Karpas-422 (cell line): ENCODE data around the gene PCYT2. TPM values are rescaled to one million over a fixed set of nuclear protein-coding genes. Genes with fewer than 3 reads are reported as not detected.

Experiments
- DNase-seq: peaks from one replicate; pipeline ENCODE4 v3.0.0-alpha.2; 2015
- H2AFZ ChIP-seq: fragments of 200-600 bp; sonication (generic); 2 replicates; pipeline ENCODE4 v1.6.1; 2014; ENCODE audit warnings: antibody characterized with exemption, low read length, mixed read lengths
- H3K27ac ChIP-seq: fragments of 200-600 bp; sonication (generic); 2 replicates; pipeline ENCODE4 v1.5.1; 2014; ENCODE audit warnings: mild to moderate bottlenecking, low read length, moderate library complexity
- H3K27me3 ChIP-seq: fragments of 200-600 bp; sonication (generic); 2 replicates; pipeline ENCODE4 v1.6.1; 2014; ENCODE audit warnings: low read length, mixed read lengths
- H3K36me3 ChIP-seq: fragments of 200-600 bp; sonication (generic); 2 replicates; pipeline ENCODE4 v1.6.1; 2014; ENCODE audit warnings: low read length, mixed read lengths; ENCODE audit not compliant: insufficient read depth
- H3K4me1 ChIP-seq: fragments of 200-600 bp; sonication (generic); 2 replicates; pipeline ENCODE4 v1.6.1; 2014; ENCODE audit warnings: mild to moderate bottlenecking, low read length, mixed read lengths
- H3K4me2 ChIP-seq: fragments of 200-600 bp; sonication (generic); 2 replicates; pipeline ENCODE4 v1.6.1; 2014; ENCODE audit warnings: low read length, low read depth, mild to moderate bottlenecking; ENCODE audit not compliant: poor library complexity, severe bottlenecking
- H3K4me3 ChIP-seq: fragments of 200-600 bp; sonication (generic); 2 replicates; pipeline ENCODE4 v1.5.1; 2014; ENCODE audit warnings: mild to moderate bottlenecking, antibody characterized with exemption, low read length, mixed read lengths
- H3K79me2 ChIP-seq: fragments of 200-600 bp; sonication (generic); 2 replicates; pipeline ENCODE4 v1.6.1; 2014; ENCODE audit warnings: mild to moderate bottlenecking, low read length, mixed read lengths
- H3K9ac ChIP-seq: fragments of 200-600 bp; sonication (generic); 2 replicates; pipeline ENCODE4 v1.6.0; 2014; ENCODE audit warnings: low read length
- H3K9me2 ChIP-seq: fragments of 200-600 bp; sonication (generic), shearing (Covaris generic); replicated peaks from 2 replicates; pipeline ENCODE4 v1.6.0; 2014; ENCODE audit warnings: mild to moderate bottlenecking, low read length, moderate library complexity; ENCODE audit not compliant: insufficient read depth
- H3K9me3 ChIP-seq: fragments of 300-700, 200-600 bp; sonication (generic); 2 replicates; pipeline ENCODE4 v1.6.1; 2014; ENCODE audit warnings: low read length, mixed read lengths
- H4K20me1 ChIP-seq: fragments of 200-600 bp; sonication (generic); 2 replicates; pipeline ENCODE4 v1.6.1; 2014; ENCODE audit warnings: mild to moderate bottlenecking, antibody characterized with exemption, low read length, low read depth; ENCODE audit not compliant: insufficient read depth
- total RNA-seq: library from RNA; depleted of rRNA; stranded (reverse); fragments of >200 nt; shearing (Covaris generic); gene quantifications from 2 replicates; pipeline ENCODE4 v1.2.3, GENCODE V29; 2014; ENCODE audit warnings: low replicate concordance

Gene PCYT2
- total RNA-seq, 1 experiment from 2014 or later, result 20.9 TPM

DNA sequence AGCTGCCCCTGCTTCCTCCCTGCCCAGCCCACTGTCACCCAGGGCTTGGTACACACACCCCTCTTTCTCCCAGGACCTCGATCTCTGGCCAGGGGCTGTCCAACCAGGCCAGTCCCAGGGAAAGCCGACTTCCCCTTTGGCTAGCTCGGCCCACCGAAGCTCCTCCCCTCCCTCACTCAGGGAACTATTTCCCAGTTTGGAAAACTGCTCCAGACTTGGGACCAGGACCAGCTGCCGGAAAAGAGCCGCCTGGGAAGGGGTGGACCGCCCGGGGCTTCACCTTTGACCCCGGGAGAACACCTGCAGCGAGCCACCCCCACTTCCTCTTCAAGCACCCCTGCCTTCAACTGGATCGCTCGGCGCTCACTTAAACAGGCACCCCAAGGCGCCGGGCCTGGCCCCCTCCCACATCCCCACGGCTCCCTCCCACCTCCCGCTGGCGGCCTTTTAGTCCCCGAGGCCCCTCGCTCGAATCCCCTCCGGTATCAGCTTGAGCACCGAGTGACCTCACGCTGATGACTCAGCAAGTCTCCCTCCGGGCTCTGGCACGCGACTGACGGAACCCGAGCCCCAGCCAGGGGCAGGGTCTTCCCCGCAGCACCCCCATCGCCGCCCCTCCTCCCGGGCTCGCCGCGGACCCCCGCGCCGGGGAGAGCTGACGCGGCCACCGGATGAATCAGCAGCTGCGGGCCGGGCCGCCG is 15.4 kb upstream of the PCYT2 start:
- Histone ChIP-seq H3K4me3 (peak overlapping the region; percentile 81), H3K4me1 (peaks cover 31% of the 10 kb centered on the region), H3K79me2 (peaks cover 45% of the 10 kb centered on the region), H3K9me3 (no peaks in the 10 kb centered on the region), H2AFZ (no peak overlapping the region), H3K9ac (peak overlapping the region; percentile 96), H4K20me1 (peaks cover 17% of the 10 kb centered on the region; the same call in 1 of the 2 replicates), H3K9me2 (no peaks in the 10 kb centered on the region), H3K27ac (peak overlapping the region; percentile 69), H3K27me3 (no peaks in the 10 kb centered on the region), H3K36me3 (no peaks in the 10 kb centered on the region), H3K4me2 (peak overlapping the region; percentile 96)
- DNase-seq, result peak; percentile 82

DNA sequence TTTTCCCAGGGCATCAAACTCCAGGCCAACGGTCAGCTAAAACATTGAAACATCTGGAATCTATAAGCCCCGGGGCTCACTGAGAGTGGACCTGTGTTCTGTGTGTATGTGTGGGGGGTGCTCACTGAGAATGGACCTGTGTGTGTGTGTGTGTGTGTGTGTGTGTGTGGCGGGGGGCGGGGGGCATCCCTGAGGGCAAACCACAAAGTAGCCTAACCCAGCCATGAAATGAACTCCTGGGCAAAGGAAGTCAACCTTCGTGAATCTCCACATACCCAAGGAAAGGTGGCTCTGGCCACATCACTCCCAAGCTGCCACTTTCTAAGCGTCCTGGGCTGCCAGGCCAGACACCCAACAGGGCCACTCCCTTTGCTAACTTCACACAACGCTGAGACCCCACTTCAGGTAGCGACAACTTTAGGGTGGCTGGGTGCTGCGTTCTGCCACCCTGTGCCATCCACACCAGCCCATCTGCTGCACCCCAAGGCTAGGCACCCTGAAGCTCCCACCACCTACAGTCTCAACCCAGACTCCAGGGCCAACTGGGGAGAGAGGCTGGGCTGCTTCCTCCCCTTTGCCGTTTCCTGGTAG is 14.8 kb upstream of the PCYT2 start:
- Histone ChIP-seq H3K9me3 (no peaks in the 10 kb centered on the region), H4K20me1 (peaks cover 17% of the 10 kb centered on the region; the same call in 1 of the 2 replicates), H3K79me2 (peaks cover 48% of the 10 kb centered on the region), H3K4me3 (peak overlapping the region; percentile 81), H2AFZ (no peak overlapping the region), H3K27ac (peak overlapping the region; percentile 69), H3K4me2 (peak overlapping the region; percentile 96), H3K4me1 (peaks cover 31% of the 10 kb centered on the region), H3K9me2 (no peaks in the 10 kb centered on the region), H3K9ac (peak overlapping the region; percentile 96), H3K36me3 (no peaks in the 10 kb centered on the region), H3K27me3 (no peaks in the 10 kb centered on the region)
- no peak for DNase-seq

DNA sequence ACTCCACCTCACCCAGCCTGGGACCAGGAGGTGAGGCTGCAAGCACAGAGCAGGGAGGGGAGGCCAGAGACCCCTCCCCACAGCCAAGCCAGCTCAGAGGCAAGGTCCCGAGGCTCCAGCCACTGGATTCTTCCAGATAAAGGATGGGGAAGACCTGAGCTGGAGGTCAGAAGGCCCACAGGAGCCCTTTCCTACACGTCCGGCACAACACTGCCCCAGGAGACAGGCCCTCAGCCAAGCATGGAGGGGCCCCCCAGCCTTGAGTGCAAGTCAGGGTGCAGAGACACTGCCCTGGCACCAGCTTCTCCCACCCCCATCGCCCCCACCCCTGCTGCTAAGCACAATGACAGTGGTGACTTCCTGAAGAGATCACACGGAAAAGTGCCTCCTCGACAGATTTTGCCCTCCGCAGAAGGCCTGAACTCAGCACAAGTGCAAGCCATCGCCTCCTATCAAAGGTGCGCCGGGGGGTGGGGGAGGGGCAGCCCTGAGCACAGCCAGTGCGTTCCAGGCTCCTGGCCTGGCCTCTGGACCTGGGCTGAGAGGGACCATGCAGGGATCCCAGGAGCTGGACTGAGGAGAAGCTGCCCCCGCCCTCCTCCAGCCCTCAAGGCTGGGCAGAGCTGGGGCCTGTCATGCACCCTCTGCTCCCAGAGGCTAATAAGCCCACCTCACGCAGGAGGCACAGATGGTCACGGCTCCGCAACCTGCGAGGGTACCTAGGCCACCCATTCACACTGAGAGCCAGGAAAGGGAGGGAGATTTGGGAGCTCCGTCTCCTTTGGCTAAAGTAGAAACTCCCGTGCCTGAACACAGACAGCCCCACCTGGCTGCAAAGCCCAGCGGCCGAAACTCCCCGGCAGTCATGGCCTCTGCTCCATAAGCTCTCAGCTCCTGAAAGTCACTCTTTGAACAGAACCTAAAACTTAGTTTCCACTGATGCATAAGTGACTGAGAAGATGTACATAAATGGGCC is 13.6 kb upstream of the PCYT2 start:
- Histone ChIP-seq H3K27ac (peak overlapping the region; percentile 12; the same call in 1 of the 2 replicates), H2AFZ (no peak overlapping the region), H3K9me3 (no peaks in the 10 kb centered on the region), H3K4me2 (peak overlapping the region; percentile 51), H3K27me3 (no peaks in the 10 kb centered on the region), H3K4me1 (peaks cover 31% of the 10 kb centered on the region), H3K9me2 (no peaks in the 10 kb centered on the region), H3K4me3 (peak overlapping the region; percentile 32; the same call in 1 of the 2 replicates), H3K79me2 (peaks cover 48% of the 10 kb centered on the region), H3K36me3 (no peaks in the 10 kb centered on the region), H3K9ac (peak overlapping the region; percentile 46), H4K20me1 (peaks cover 19% of the 10 kb centered on the region; the same call in 1 of the 2 replicates)
- DNase-seq, result peak; percentile 54

DNA sequence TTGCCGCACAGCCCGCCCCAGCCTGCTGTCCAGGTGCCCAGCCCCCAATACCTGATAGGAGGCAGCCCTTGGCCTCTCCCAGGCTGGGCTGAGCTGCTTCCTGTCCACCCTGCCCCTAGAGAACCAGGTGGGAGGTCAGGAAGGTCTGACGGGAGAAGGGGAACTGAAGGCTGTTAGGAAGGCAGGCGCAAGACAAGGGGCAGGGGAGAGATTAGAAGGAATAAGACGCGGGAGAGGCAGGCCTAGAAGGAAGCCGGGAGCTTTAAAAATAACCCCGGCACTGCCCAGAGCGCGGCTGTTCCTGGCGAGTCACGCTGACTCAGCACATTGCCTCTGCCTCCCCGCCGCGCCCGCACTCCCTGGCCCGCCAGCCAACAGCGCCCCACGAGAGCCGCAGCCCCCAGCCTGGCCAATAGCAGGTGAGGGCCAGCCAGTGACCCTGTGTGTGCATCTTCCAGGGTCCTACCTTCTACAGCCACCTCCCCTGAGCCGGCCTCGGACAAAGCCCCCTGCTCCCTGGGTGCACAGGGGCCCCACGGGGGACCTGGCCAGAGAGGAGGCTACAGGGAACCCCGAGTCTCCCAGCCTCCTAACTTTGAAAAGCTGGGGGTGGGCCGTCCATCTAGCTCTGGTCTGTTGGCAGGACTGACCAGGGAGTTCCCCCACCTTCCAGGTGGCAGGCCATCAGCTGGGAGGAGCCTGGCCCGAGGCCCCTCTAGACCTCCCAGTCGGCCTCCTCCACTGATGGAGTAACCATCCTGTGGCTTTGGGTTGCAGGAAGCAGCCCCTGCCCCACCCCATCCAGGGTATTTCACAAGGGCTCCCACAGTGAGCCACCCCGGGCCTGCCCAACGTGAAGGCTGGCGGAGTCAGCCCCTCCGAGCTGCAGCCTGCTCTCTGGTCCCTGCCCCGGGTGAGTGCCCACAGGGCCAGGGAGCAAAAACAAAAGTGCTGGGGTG is 12.4 kb upstream of the PCYT2 start:
- no peak overlapping the region for H3K4me3 ChIP-seq
- peaks cover 29% of the 10 kb centered on the region for H3K4me1 ChIP-seq
- no peak overlapping the region for H2AFZ ChIP-seq
- peaks cover 19% of the 10 kb centered on the region; the same call in 1 of the 2 replicates for H4K20me1 ChIP-seq
- no peak overlapping the region for H3K4me2 ChIP-seq
- H3K9ac ChIP-seq, result no peak overlapping the region
- no peak for DNase-seq
- H3K79me2 ChIP-seq, result peaks cover 48% of the 10 kb centered on the region
- H3K9me2 ChIP-seq, result no peaks in the 10 kb centered on the region
- H3K27ac ChIP-seq, result no peak overlapping the region; the same call in 1 of the 2 replicates
- H3K36me3 ChIP-seq, result no peaks in the 10 kb centered on the region
- no peaks in the 10 kb centered on the region for H3K9me3 ChIP-seq
- no peaks in the 10 kb centered on the region for H3K27me3 ChIP-seq

DNA sequence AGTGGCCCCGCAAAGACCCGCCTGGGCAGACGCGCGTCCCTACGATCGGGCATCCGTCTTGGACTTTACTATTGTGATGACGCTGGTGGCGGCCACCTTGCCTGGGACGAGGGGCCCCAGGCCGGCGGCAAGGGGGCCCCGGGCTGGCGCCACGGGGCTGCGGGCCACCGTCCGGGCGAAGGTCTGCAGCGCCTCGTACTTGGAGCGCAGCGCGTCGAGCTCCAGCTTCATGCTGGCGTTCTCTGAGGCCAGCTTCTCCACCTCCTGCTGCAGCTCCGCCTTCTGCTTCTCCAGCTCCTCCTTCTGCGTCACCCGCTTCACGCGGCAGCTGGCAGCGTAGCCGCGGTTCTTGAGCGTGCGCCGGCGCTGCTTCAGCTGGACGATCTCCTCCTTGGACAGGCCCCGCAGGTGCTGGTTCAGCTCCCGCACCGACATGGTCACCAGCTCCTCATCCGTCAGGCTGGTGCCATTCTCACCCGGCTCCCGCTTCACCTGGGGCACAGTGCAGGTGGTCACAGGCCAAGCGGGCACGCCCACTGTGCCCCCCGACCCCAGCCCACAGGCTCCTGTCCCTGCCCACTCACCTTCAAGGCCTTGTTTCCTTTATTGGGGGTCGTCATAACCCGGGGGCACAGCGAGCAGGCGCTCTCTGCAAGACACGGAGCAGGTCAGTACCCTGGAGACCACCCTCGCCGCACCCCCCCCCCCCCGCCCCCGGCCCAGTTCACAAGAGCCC is 11.5 kb upstream of the PCYT2 start:
- peaks cover 50% of the 10 kb centered on the region for H3K79me2 ChIP-seq
- H3K27me3 ChIP-seq, result no peaks in the 10 kb centered on the region
- H3K9me3 ChIP-seq, result no peaks in the 10 kb centered on the region
- H3K9me2 ChIP-seq, result no peaks in the 10 kb centered on the region
- H3K4me2 ChIP-seq, result no peak overlapping the region
- H3K9ac ChIP-seq, result no peak overlapping the region
- peaks cover 26% of the 10 kb centered on the region for H3K4me1 ChIP-seq
- H3K27ac ChIP-seq, result no peak overlapping the region
- no peak overlapping the region for H2AFZ ChIP-seq
- H3K4me3 ChIP-seq, result no peak overlapping the region
- no peaks in the 10 kb centered on the region for H3K36me3 ChIP-seq
- DNase-seq, result no peak
- H4K20me1 ChIP-seq, result peaks cover 19% of the 10 kb centered on the region; the same call in 1 of the 2 replicates

DNA sequence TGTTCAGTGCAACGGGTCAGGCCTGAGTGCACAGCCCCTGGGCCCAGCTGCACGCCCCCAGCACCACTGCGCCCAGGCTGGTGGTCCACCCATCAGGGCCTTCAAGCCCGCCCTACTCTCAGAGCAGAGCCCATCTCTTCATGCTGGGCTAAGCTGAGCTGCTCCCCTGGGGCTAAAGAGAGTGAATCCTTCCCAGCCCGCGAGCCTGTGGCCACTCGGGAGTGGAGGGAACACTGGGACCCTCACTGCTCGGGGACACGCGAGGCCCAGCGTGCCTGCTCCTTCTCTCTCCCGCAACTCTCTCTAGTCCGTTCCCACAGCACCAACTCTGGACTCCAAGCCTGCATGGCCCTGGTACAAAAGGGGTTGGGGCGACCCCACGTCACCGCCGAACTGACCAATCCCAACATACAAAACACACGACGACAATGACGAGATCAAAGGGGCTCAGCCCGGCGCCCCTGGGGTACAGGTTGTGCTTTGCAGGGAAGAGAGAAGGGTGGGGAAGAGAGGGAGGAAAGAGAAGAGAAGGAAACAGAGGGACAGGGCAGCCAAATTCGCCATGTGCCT is 10.9 kb upstream of the PCYT2 start:
- no peak overlapping the region for H2AFZ ChIP-seq
- no peaks in the 10 kb centered on the region for H3K9me2 ChIP-seq
- peaks cover 28% of the 10 kb centered on the region for H3K4me1 ChIP-seq
- H3K4me2 ChIP-seq, result no peak overlapping the region
- H3K9me3 ChIP-seq, result no peaks in the 10 kb centered on the region
- DNase-seq, result no peak
- no peak overlapping the region for H3K27ac ChIP-seq
- no peak overlapping the region for H3K4me3 ChIP-seq
- peaks cover 23% of the 10 kb centered on the region; the same call in 1 of the 2 replicates for H4K20me1 ChIP-seq
- no peaks in the 10 kb centered on the region for H3K36me3 ChIP-seq
- no peak overlapping the region for H3K9ac ChIP-seq
- H3K79me2 ChIP-seq, result peaks cover 55% of the 10 kb centered on the region
- no peaks in the 10 kb centered on the region for H3K27me3 ChIP-seq

DNA sequence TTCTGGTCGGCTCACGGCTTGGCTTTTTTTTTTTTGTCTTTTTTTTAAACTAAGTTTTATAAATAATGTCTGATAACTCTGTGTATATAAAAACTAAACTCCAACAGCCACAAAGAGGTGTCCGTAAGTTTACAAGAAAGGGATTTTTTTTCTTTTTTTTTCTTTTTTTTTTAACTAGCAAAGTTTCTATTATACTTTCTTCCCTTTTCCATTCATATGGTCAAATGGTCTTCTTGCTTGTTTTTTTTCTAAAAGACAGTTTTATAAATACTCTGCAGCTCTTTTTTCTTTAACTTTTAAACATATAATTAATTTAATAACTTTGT is 10.3 kb upstream of the PCYT2 start:
- no peak overlapping the region for H3K27ac ChIP-seq
- no peaks in the 10 kb centered on the region for H3K27me3 ChIP-seq
- peaks cover 34% of the 10 kb centered on the region for H3K4me1 ChIP-seq
- H3K9me2 ChIP-seq, result no peaks in the 10 kb centered on the region
- no peak for DNase-seq
- H2AFZ ChIP-seq, result no peak overlapping the region
- no peak overlapping the region for H3K9ac ChIP-seq
- H3K4me2 ChIP-seq, result no peak overlapping the region
- no peaks in the 10 kb centered on the region for H3K9me3 ChIP-seq
- H3K36me3 ChIP-seq, result no peaks in the 10 kb centered on the region
- peaks cover 55% of the 10 kb centered on the region for H3K79me2 ChIP-seq
- H3K4me3 ChIP-seq, result no peak overlapping the region
- peaks cover 28% of the 10 kb centered on the region; the same call in 1 of the 2 replicates for H4K20me1 ChIP-seq
